PC-9 (cell line): Measurements from ENCODE around the gene MORF4L2. TPM values are rescaled to one million over a fixed set of nuclear protein-coding genes. Genes with fewer than 3 reads are reported as not detected.

Experiments
- BruUV-seq: library from RNA; stranded (reverse); fragments of 400-500 nt; replicated peaks from 2 replicates; lab custom pipeline; 2021; lab: Mats Ljungman, UMichigan
- CTCF ChIA-PET: fragments of 300-600 bp; sonication (Branson Sonifier 250); formaldehyde crosslinking; loops from one replicate; lab custom pipeline; 2022; ENCODE audit warnings: antibody characterized with exemption; lab: Charles Lee
- POLR2A ChIA-PET: fragments of 300-600 bp; sonication (Branson Sonifier 250); formaldehyde crosslinking; loops from one replicate; lab custom pipeline; 2022; ENCODE audit warnings: antibody characterized with exemption; ENCODE audit not compliant: unreplicated experiment; lab: Charles Lee
- DNase-seq, 2 experiments: peaks; one replicate each; pipeline versions ENCODE4 v3.0.0 to v3.0.0-alpha.2; 2015 to 2022; ENCODE audit warnings: mixed read lengths in 1 of 2
- H2AFZ ChIP-seq: fragments of 200-600 bp; sonication (generic); 2 replicates; pipeline ENCODE4 v1.8.1; 2017; ENCODE audit warnings: antibody characterized with exemption
- H3F3A ChIP-seq: fragments of 200-600 bp; sonication (generic); 2 replicates; pipeline ENCODE4 v1.8.1; 2017; ENCODE audit warnings: antibody characterized with exemption, mild to moderate bottlenecking, low read depth; ENCODE audit not compliant: insufficient read depth
- H3K27ac ChIP-seq: fragments of 200-600 bp; sonication (generic); 2 replicates; pipeline ENCODE4 v1.6.1; 2016; ENCODE audit warnings: mixed run types
- H3K27me3 ChIP-seq: fragments of 200-600 bp; sonication (generic); 2 replicates; pipeline ENCODE4 v1.6.1; 2016; ENCODE audit warnings: low read depth, mixed run types; ENCODE audit not compliant: insufficient read depth
- H3K36me3 ChIP-seq: fragments of 200-600 bp; sonication (generic); 2 replicates; pipeline ENCODE4 v1.6.1; 2016; ENCODE audit warnings: low read depth, mixed run types
- H3K4me1 ChIP-seq: fragments of 200-600 bp; sonication (generic); replicated peaks from 2 replicates; pipeline ENCODE4 v1.6.1; 2016; ENCODE audit warnings: mixed run types; ENCODE audit not compliant: insufficient read depth
- H3K4me2 ChIP-seq: fragments of 200-600 bp; sonication (generic); 2 replicates; pipeline ENCODE4 v1.6.1; 2017; ENCODE audit warnings: mixed run types
- H3K4me3 ChIP-seq: fragments of 200-600 bp; sonication (generic); 2 replicates; pipeline ENCODE4 v1.6.1; 2016; ENCODE audit warnings: mixed run types
- H3K79me2 ChIP-seq: fragments of 200-600 bp; sonication (generic); 2 replicates; pipeline ENCODE4 v1.6.1; 2017; ENCODE audit warnings: low read depth, mixed run types
- H3K9me2 ChIP-seq: fragments of 200-600 bp; sonication (generic); 2 replicates; pipeline ENCODE4 v1.8.1; 2017; ENCODE audit warnings: mild to moderate bottlenecking; ENCODE audit not compliant: insufficient read depth
- H3K9me3 ChIP-seq: fragments of 200-600 bp; sonication (generic); 2 replicates; pipeline ENCODE4 v1.8.1; 2016; ENCODE audit warnings: low read depth; ENCODE audit not compliant: insufficient read depth
- H4K20me1 ChIP-seq: fragments of 200-600 bp; sonication (generic); 2 replicates; pipeline ENCODE4 v1.8.1; 2017; ENCODE audit not compliant: insufficient read depth
- CTCF ChIP-seq: fragments of 200-600 bp; sonication (generic); conservative IDR thresholded peaks from 2 replicates; pipeline ENCODE4 v1.6.1; 2017; ENCODE audit warnings: mixed run types, antibody characterized with exemption, mild to moderate bottlenecking, moderate library complexity
- EZH2 ChIP-seq: fragments of 200-600 bp; sonication (generic); IDR thresholded peaks from 2 replicates; pipeline ENCODE4 v1.8.0; 2017; ENCODE audit warnings: antibody characterized with exemption, low read depth
- intact Hi-C: fragments of 100-400 bp; cut with micrococcal nuclease; formaldehyde crosslinking; loops from one replicate; pipeline ENCODE4 v1.10.0; 2022; ENCODE audit not compliant: unreplicated experiment
- total RNA-seq: library from RNA; stranded (reverse); gene quantifications from 2 replicates; pipeline ENCODE4 v1.2.3, GENCODE V29; 2021

MORF4L2 gene
- total RNA-seq, 1 experiment from 2014 or later: 385 TPM

- POLR2A ChIA-PET: no interaction called here
- peaks cover 44% of the 10 kb centered on the region for H3K79me2 ChIP-seq
- peaks cover 53% of the 10 kb centered on the region for H3K36me3 ChIP-seq
These were observed 5.1 kb downstream of the MORF4L2 start for GRCh38 chrX:103681443-103681842.

GRCh38 chrX:103678199-103678993 is 8.1 kb downstream of the MORF4L2 start:
- Histone ChIP-seq H3K4me1 (no peaks in the 10 kb centered on the region), H3K4me2 (no peak overlapping the region), H4K20me1 (peaks cover 10% of the 10 kb centered on the region), H3K27me3 (no peaks in the 10 kb centered on the region), H3K9me2 (no peaks in the 10 kb centered on the region), H2AFZ (no peak overlapping the region), H3K4me3 (no peak overlapping the region), H3K79me2 (peaks cover 14% of the 10 kb centered on the region), H3K9me3 (no peaks in the 10 kb centered on the region), H3K36me3 (peaks cover 29% of the 10 kb centered on the region), H3K27ac (no peak overlapping the region), H3F3A (peaks cover 64% of the 10 kb centered on the region)
- CTCF ChIA-PET: no interaction called here
- POLR2A ChIA-PET: interaction anchor here (0.6 kb wide), 1 partner anchor 8 kb away, joined by 5 read pairs; the partner anchor contains the start of gene MORF4L2
- DNase-seq: no peak
- no peak for TF ChIP-seq CTCF
- TF ChIP-seq EZH2: no peak
- intact Hi-C loops: no loop called here
- BruUV-seq: no TSS peak

More at GRCh38 chrX:103681443-103681842, 5.1 kb downstream of the MORF4L2 start:
- Histone ChIP-seq H3K9me2 (no peaks in the 10 kb centered on the region), H4K20me1 (peaks cover 18% of the 10 kb centered on the region), H3K9me3 (no peaks in the 10 kb centered on the region), H3K4me3 (no peak overlapping the region), H3K4me2 (no peak overlapping the region), H3F3A (peaks cover 59% of the 10 kb centered on the region), H2AFZ (no peak overlapping the region), H3K27ac (no peak overlapping the region), H3K4me1 (peaks cover 13% of the 10 kb centered on the region), H3K27me3 (no peaks in the 10 kb centered on the region)
- no peak for TF ChIP-seq EZH2
- no peak for TF ChIP-seq CTCF
- intact Hi-C loops: no loop called here
- CTCF ChIA-PET: no interaction called here
- no peak for DNase-seq
- BruUV-seq: no TSS peak

- H3K79me2 ChIP-seq: no peaks in the 10 kb centered on the region; the same call in 1 of the 2 replicates
- no peak for DNase-seq
- H3F3A ChIP-seq: peaks cover 52% of the 10 kb centered on the region
- peaks cover 17% of the 10 kb centered on the region for H3K36me3 ChIP-seq
- ChIA-PET CTCF (no interaction called here), POLR2A (no interaction called here)
- H2AFZ ChIP-seq: no peak overlapping the region
- no peaks in the 10 kb centered on the region for H3K27me3 ChIP-seq
- intact Hi-C loops: no loop called here
- peaks cover 10% of the 10 kb centered on the region; the same call in 1 of the 2 replicates for H4K20me1 ChIP-seq
- no TSS peak for BruUV-seq
- H3K4me3 ChIP-seq: no peak overlapping the region
- H3K9me2 ChIP-seq: no peaks in the 10 kb centered on the region
- no peak overlapping the region for H3K27ac ChIP-seq
- H3K4me1 ChIP-seq: no peaks in the 10 kb centered on the region
- no peaks in the 10 kb centered on the region for H3K9me3 ChIP-seq
- TF ChIP-seq EZH2: no peak
- no peak for TF ChIP-seq CTCF
- H3K4me2 ChIP-seq: no peak overlapping the region
These were observed 11.7 kb downstream of the MORF4L2 start for GRCh38 chrX:103674531-103675454.
